ENCODE results near the gene PABPN1L.

PABPN1L gene

GRCh38 chr16:88870608-88871348 lies 4.3 kb upstream of the PABPN1L start:
- DNase-seq (ENCODE audit: low read depth in 3 of 3), result no peak

GRCh38 chr16:88869673-88869980 lies 3.2 kb upstream of the PABPN1L start:
- no peak for DNase-seq (ENCODE audit: low read depth in 3 of 3)

GRCh38 chr16:88868974-88869672 lies 2.7 kb upstream of the PABPN1L start:
- no peak for DNase-seq (ENCODE audit: low read depth in 3 of 3)

- no peak for DNase-seq (ENCODE audit: low read depth in 3 of 3)
Observed at GRCh38 chr16:88867581-88868246, 1.3 kb upstream of the PABPN1L start.

- no peak for DNase-seq (ENCODE audit: low read depth in 3 of 3)
Observed at GRCh38 chr16:88865742-88866141, 718 bp downstream of the PABPN1L start.

GRCh38 chr16:88865310-88865709 lies 1.1 kb downstream of the PABPN1L start:
- no peak for DNase-seq (ENCODE audit: low read depth in 3 of 3)

GRCh38 chr16:88864521-88864920 lies 1.9 kb downstream of the PABPN1L start:
- no peak for DNase-seq (ENCODE audit: low read depth in 3 of 3)

- no peak for DNase-seq (ENCODE audit: low read depth in 3 of 3)
Observed at GRCh38 chr16:88864099-88864498, 2.4 kb downstream of the PABPN1L start.

GRCh38 chr16:88863426-88863825 lies 3.0 kb downstream of the PABPN1L start:
- DNase-seq (ENCODE audit: low read depth in 3 of 3), result no peak

- DNase-seq (ENCODE audit: low read depth in 3 of 3), result no peak
Observed at GRCh38 chr16:88862968-88863367, 3.5 kb downstream of the PABPN1L start.

- no peak for DNase-seq (ENCODE audit: low read depth in 3 of 3)
Observed at GRCh38 chr16:88861359-88861758, 5.1 kb downstream of the PABPN1L start.

- no peak for DNase-seq (ENCODE audit: low read depth in 3 of 3)
Observed at GRCh38 chr16:88859381-88860091, 6.9 kb downstream of the PABPN1L start.

- DNase-seq (ENCODE audit: low read depth in 3 of 3), result peak; percentile 58 to 61 (median 60)
Observed at GRCh38 chr16:88857728-88858339, 8.6 kb downstream of the PABPN1L start.

GRCh38 chr16:88856828-88857727 lies 9.4 kb downstream of the PABPN1L start, which contains the start of the genes GALNS and TRAPPC2L:
Gene GALNS (minus strand): TSS chr16:88856947. CDS start chr16:88856877, 70 bp downstream.
Gene TRAPPC2L (plus strand): TSS chr16:88857127. CDS start chr16:88857151, 24 bp downstream.
- DNase-seq (ENCODE audit: low read depth in 3 of 3), result peak; percentile 98 to 99 (median 99)

- DNase-seq (ENCODE audit: low read depth in 3 of 3), result peak in 1 of 3 experiments; percentile 13
Observed at GRCh38 chr16:88856122-88856827, 10.2 kb downstream of the PABPN1L start.

- no peak for DNase-seq (ENCODE audit: low read depth in 3 of 3)
Observed at GRCh38 chr16:88855736-88856121, 10.7 kb downstream of the PABPN1L start.

GRCh38 chr16:88855176-88855575 lies 11.3 kb downstream of the PABPN1L start:
- no peak for DNase-seq (ENCODE audit: low read depth in 3 of 3)

- no peak for DNase-seq (ENCODE audit: low read depth in 3 of 3)
Observed at GRCh38 chr16:88854306-88855111, 12.0 kb downstream of the PABPN1L start.

GRCh38 chr16:88853325-88853941 lies 13.0 kb downstream of the PABPN1L start:
- DNase-seq (ENCODE audit: low read depth in 3 of 3), result no peak

Measured in stimulated activated CD4-positive, alpha-beta T cell treated with anti-CD3 and anti-CD28 coated beads, TNF-alpha, amount 100 ng/mL, for 4 hours (primary cell).